Urothelium cell line (cell line): ENCODE results near the gene PRX.
A peak's percentile ranks its signal among the peaks of the same experiment; 100 is the strongest.
"Not testable (repeated sequence)": the region's sequence is repeated elsewhere in the genome, so short reads cannot be mapped to it uniquely, and the experiment has no call there.

Experiments used
- DNase-seq: peaks from one replicate; pipeline ENCODE4 v3.0.0; 2011; ENCODE audit warnings: low spot score, mixed read lengths
- FAIRE-seq: peaks from 2 replicates; lab custom pipeline; 2011; peaks lifted over from hg19 to GRCh38; lab: Jason Lieb, UNC

The PRX gene

DNA sequence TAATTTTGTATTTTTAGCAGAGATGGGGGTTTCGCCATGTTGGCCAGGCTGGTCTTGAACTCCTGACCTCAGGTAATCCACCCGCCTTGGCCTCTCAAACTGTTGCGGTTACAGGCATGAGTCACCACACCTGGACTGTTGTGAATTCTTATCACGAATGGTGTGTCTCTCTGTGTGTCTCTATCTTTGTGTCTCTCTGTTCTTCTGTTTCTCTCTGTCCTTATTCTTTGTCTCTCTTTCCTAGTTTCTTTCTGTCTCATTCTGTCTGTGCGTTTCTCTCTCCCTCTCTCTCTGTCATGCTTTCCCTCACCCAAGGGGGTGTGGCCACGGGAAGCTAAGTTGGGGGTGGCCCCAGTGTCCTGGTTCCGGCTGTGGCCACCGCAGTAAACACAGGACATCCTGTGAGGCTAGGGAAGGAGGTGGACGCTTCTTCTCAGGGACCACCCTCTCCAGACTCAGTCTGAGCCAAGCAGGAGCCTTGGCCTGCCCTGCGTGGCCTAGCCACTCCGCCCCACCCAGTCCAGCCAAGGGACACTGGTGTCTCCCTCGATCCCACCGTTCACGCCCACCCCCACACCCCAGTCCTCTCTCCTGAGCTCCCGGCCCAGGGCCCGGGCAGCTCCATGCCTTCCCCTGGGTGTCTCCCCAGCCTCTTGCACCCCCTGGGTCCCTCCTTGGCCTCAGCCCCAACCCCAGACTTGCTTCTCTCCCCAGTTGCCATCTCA is 3.9 kb upstream of the PRX start:
- FAIRE-seq (no peak), DNase-seq (peak; percentile 57)

DNA sequence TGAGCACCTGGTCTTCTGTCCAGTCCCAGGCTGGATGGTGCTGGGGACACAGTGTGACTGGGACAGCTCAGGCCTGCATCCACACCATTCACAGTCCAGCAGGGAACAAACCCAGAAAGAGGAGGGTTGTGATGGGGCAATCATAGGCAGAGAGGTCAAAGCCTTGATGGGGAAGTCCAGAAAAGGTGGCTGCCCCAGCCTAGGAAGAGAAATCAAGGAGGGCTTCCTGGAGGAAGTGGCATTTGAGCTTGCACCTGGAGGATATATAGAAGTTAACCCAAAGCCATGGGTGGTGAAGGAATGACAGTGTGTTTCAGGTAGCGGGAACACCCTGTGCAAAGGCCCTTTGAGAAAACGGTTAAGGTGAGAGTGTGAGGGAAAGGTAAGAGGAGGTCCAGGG is 2.6 kb upstream of the PRX start:
- FAIRE-seq (no peak), DNase-seq (no peak)

GRCh38 chr19:40414542-40415535 is 1.7 kb upstream of the PRX start:
- FAIRE-seq (no peak), DNase-seq (no peak)

DNA sequence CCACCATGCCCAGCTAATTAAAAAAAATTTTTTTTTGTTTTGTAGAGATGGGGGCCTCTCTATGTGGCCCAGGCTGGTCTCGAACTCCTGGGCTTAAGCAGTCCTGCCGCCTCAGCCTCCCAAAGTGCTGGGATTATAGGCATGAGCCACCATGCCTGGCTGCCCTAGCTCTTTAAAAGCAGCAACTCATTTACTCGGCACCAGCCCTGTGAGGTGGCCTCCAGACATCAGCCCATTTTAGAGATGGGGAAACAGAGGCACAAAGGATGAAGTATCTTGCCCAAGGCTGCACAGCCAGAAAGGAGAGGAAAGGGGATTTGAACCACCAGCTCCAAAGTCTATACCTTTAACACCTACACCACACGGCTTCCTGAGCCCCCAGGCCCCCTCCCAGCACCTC is 312 bp downstream of the PRX start:
- DNase-seq (no peak), FAIRE-seq (no peak)

GRCh38 chr19:40411958-40412499 is 1.1 kb downstream of the PRX start:
- DNase-seq, result no peak
- FAIRE-seq, result no peak

GRCh38 chr19:40411125-40411842 is 1.9 kb downstream of the PRX start:
- DNase-seq, result no peak
- FAIRE-seq, result no peak

DNA sequence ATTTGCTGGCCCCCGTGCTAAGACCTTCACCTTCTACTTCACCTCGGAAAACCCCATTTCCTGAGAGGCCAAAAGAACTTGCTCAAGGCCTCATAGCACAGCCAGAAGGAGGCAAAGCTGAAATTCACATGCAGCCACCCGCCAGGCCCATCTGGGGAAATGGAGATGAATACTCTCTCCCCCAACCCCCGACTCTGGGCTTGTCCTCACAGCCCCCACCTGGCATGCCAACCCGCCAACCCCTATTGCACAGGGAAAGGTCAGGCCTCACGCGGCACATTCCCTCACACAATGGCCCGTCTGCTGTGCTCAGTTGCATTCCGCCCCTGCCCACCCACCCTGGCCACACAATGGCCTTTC is 3.2 kb downstream of the PRX start:
- no peak for FAIRE-seq
- DNase-seq, result no peak

DNA sequence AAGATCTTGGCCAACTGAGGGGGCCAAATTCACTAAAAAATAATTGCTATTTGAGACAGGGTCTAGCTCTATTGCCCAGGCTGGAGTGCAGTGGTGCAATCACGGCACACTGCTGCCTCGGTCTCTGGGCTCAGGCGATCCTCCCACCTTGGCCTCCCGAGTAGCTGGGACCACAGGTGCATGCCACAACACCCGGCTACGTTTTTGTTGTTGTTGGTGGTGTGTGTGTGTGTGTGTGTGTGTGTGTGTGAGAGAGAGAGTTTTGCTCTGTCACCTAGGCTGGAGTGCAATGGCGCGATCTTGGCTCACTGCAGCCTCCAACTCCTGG is 4.6 kb downstream of the PRX start:
- FAIRE-seq, DNase-seq: not testable (repeated sequence)

DNA sequence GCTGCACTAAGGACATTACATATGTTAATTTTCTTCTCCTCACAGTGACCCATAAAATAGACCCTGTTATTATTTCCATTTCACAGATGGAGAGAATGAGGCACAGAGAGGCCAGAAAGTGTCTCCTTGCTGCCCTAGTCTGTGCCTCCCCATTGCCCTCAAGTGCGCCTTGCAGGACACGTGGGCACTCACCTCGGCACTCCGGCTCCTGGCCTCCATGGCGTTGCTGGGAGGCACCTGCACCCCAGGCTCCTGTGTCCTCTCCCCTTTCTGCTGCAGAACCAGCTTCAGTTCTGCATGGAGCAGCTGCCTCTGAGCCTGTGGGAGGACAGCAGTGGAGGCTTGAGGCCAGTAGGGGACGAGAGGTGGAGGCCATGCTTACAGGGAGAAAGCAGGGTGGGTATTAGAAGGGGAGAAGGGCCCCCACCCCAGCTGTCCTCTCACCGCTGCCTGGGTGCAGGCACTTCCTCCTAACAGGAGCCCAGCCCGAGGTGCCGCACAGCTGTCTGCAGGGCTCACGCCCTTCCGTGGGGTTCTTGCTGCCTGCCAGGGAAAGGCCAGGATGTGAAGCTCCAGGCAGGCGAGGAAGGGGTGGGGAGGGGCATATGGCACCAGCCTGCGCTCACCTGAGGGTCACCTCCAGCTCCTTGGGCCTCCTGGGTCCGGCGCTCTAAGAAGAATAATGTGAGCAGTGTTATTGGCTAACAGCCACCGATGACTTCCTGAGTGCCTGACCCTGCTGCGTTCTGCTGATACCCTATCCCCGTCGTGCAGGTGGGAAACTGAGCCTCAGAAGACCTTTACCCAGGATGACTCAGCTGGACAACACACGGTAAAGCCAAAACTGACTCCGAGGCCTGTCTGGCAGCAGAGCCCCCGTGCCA is 5.2 kb downstream of the PRX start:
- DNase-seq (no peak), FAIRE-seq (no peak)

GRCh38 chr19:40403262-40403984 is 9.8 kb downstream of the PRX start:
- FAIRE-seq, result no peak
- peak; percentile 96 for DNase-seq

GRCh38 chr19:40400559-40400958 is 12.6 kb downstream of the PRX start:
- no peak for DNase-seq
- no peak for FAIRE-seq

DNA sequence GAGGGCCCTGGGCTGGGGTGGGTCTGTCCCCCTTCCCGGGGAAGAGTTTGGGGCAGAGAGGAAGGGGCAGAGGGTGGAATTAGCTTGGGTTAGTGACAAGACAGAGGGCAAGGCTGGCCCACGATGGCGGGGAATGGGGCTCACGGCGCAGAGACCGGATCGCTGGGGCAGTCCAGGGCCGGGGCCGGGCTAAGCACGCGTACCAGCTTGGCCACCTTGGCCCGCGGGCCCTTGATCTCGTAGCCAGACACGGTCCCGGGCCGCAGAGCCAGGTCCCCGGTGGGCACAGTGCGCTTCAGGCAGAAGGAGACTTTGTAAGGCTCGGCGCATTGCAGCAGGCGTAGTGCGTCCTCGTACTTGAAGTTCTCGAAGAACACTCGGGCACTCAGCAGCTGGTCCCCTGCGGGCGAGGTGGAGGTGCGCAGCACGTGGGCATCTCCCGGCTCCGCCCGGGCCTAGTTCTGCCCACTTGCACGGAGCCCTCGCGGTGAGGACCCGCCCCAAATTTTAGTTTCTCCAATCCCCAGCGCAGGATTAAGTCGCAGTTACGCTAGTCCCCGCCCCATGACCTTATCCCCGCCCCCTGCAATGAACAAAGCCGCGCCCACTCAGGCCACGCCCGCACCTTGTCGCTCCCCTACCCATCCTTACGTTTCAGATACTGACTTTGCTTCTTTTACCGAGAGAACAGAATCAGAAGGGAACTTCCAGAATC is 14.6 kb downstream of the PRX start:
- DNase-seq, result no peak

DNA sequence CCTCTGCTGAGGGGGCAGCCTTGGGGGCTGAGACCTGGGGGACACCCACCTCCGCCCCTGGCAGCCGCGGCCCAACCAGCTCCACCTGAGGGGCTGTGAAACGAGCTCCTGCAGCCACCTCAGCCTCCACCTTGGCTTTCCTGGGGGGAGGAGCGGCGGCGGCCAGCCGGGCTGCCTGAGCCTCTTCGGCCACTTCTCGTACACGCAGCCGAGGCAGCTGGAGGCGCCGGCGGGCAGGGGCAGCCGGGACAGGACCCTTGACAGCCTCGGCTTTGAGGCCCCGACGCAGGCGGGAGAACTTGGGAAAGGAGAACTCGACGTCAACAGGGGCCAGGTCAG is 15.6 kb downstream of the PRX start:
- DNase-seq, result no peak
- FAIRE-seq, result no peak

More for the DNA sequence above, 14.6 kb downstream of the PRX start:
- no peak for FAIRE-seq

DNA sequence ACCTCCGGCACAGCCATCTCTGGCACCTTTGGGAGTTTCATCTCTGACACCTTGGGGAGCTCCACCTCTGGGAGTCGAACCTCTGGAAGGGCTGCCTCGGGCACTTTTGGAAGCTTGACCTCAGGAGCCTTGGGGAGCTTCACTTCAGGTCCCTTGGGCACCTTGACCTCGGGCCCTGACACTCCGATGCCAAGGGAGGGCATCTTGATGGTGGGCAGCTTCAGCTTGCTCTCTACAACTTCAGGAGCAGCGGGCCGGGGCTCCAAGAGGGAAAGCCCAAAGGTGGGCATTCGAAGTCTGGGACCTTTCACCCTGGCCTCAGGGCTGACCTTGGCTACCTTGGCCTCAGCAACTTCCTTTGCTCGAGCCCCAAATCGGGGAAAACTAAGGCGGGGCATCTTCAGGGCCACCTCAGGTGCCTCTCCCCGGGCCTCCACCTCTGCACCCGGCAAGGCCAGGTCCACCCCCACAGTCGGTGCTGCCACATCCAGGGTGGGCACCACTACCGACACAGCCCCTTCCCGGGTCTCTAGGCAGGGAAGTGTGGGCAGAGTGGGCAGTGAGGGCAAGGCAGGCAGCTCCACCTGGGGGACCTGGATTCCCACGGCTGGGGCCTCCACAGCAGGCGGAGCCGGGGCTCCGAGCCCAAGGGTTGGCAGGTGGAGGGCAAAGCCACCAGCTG is 16.2 kb downstream of the PRX start:
- DNase-seq (no peak), FAIRE-seq (no peak)

DNA sequence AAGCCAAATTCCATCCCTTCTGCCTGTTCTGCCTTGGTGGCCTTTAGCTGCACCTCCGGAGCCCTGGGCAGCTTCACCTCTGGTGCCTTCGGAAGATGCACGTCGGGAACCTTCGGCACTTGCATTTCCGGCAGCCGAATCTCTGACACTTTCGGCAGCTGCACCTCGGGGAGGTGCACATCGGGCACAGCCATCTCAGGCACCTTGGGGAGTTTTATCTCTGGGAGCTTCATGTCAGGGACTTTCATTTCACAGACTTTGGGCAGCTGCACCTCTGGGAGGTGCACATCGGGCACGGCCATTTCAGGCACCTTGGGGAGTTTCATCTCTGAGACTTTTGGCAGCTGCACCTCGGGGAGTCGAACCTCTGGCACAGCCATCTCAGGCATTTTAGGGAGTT is 17.2 kb downstream of the PRX start:
- FAIRE-seq (no peak), DNase-seq (no peak)

GRCh38 chr19:40394816-40395210 is 18.4 kb downstream of the PRX start:
- FAIRE-seq, result no peak
- no peak for DNase-seq

DNA sequence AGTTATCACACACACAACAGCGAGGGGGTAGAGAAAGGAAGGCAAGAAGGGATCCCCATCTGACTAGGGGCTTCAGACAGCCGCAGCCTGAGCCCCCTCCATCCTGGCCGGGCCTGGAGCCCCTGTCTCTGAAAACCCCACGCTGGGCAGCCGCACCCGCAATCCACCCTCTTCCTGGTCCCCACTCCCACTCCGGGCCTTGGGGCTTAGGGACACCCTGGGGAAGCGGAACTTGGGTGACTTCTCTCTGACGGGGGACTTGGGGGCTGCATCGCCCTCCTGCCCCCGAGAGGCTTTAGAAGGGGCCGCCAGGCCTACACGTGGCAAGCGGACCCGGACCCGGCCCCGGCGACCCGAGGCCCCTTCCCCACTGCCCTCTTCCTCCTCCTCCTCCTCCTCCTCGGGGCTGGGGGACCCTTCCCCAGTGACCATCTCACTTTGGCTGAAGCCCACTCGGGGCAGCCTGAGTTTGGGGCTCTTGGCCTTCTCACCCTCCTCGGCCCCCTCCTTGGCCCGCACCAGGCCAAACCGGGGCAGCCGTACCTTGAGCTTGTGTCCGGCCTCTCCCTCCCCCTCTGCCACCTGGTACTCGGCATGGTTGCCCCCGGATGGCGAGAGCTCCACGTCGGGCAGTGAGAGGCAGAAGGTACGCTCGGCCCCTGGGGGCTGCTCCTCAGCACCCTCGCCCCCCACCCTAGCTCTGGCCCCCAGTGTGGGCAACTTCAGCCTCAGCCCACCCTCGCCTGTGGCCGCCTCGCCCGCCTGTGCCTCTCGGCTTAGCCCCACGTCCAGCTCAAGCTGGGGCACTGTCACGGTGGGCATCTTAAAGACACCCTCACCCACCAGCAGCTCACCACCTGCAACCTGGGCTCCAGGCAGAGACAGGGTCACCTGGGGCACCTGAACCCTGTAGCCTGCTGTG is 19.0 kb downstream of the PRX start:
- FAIRE-seq (no peak), DNase-seq (no peak)
